ENCODE measurements around the gene DCLK1. TPM values are rescaled to one million over a fixed set of nuclear protein-coding genes. Genes with fewer than 3 reads are reported as not detected.
A peak's percentile ranks its signal among the peaks of the same experiment; 100 is the strongest.

Gene DCLK1
- total RNA-seq, 4 donors from 2014 or later, result 20.5 to 40.1 (median 28.7) TPM

GRCh38 chr13:35923347-35923746, 207.8 kb downstream of the DCLK1 start:
- H3K27ac ChIP-seq (replicated peaks in 1 of 4), result no peak overlapping the region
- WGBS, result 75% methylated on average over 3 of the region's 3 CpGs
- TF ChIP-seq POLR2AphosphoS5 (IDR thresholded peaks at IDR 0.05), result no peak
- TF ChIP-seq EP300 (IDR thresholded peaks at IDR 0.05), result no peak
- TF ChIP-seq POLR2A (IDR thresholded peaks at IDR 0.05; ENCODE audit: low read depth), result no peak
- TF ChIP-seq CTCF (IDR thresholded peaks at IDR 0.05), result no peak
- no peaks in the 10 kb centered on the region for H3K9me3 ChIP-seq
- H3K4me1 ChIP-seq, result peaks cover 5 to 27% (median 19%) of the 10 kb centered on the region in 4 donors
- H3K27me3 ChIP-seq, result no peaks in the 10 kb centered on the region
- intact Hi-C loops (cut with DNase I), result no loop called here
- H3K36me3 ChIP-seq, result no peaks in the 10 kb centered on the region
- no peak overlapping the region for H3K4me3 ChIP-seq
- DNase-seq (ENCODE audit: extremely low spot score), result no peak

- no peak for TF ChIP-seq CTCF (IDR thresholded peaks at IDR 0.05)
- no peak for TF ChIP-seq POLR2A (IDR thresholded peaks at IDR 0.05; ENCODE audit: low read depth)
- intact Hi-C loops (cut with DNase I), result no loop called here
- Histone ChIP-seq H3K4me1 (peaks cover 0 to 4% (median under 1%) of the 10 kb centered on the region in 4 donors), H3K36me3 (no peaks in the 10 kb centered on the region), H3K27ac (replicated peaks in 1 of 4) (no peak overlapping the region), H3K9me3 (no peaks in the 10 kb centered on the region), H3K4me3 (no peak overlapping the region), H3K27me3 (no peaks in the 10 kb centered on the region)
- no peak for DNase-seq (ENCODE audit: extremely low spot score)
- 88% methylated on average over 7 of the region's 7 CpGs for WGBS
Observed at GRCh38 chr13:35920816-35921215, 210.4 kb downstream of the DCLK1 start.

GRCh38 chr13:35917942-35918645, 213.1 kb downstream of the DCLK1 start:
- 72% methylated on average over 8 of the region's 8 CpGs for whole genome bisulfite sequencing
- Histone ChIP-seq H3K9me3 (no peaks in the 10 kb centered on the region), H3K4me3 (peak overlapping the region in 1 of 4 donors; percentile 6), H3K4me1 (peaks cover 0 to 4% (median 0%) of the 10 kb centered on the region in 4 donors), H3K36me3 (no peaks in the 10 kb centered on the region), H3K27ac (replicated peaks in 1 of 4) (peak overlapping the region in 1 of 4 donors; percentile 20), H3K27me3 (no peaks in the 10 kb centered on the region)
- intact Hi-C loops (cut with DNase I), result no loop called here
- no peak for DNase-seq (ENCODE audit: extremely low spot score)
- no peak for TF ChIP-seq POLR2AphosphoS5 (IDR thresholded peaks at IDR 0.05)
- no peak for TF ChIP-seq CTCF (IDR thresholded peaks at IDR 0.05)
- no peak for TF ChIP-seq EP300 (IDR thresholded peaks at IDR 0.05)
- TF ChIP-seq POLR2A (IDR thresholded peaks at IDR 0.05; ENCODE audit: low read depth), result no peak

- peaks cover 0 to 4% (median 0%) of the 10 kb centered on the region in 4 donors for H3K4me1 ChIP-seq
- H3K27ac ChIP-seq (replicated peaks in 1 of 4), result no peak overlapping the region
- no peaks in the 10 kb centered on the region for H3K27me3 ChIP-seq
- DNase-seq (ENCODE audit: extremely low spot score), result no peak
- peak overlapping the region in 1 of 4 donors; percentile 6 for H3K4me3 ChIP-seq
- H3K9me3 ChIP-seq, result no peaks in the 10 kb centered on the region
- H3K36me3 ChIP-seq, result no peaks in the 10 kb centered on the region
- no peak for TF ChIP-seq POLR2AphosphoS5 (IDR thresholded peaks at IDR 0.05)
- TF ChIP-seq CTCF (IDR thresholded peaks at IDR 0.05), result no peak
- TF ChIP-seq EP300 (IDR thresholded peaks at IDR 0.05), result no peak
- intact Hi-C loops (cut with DNase I), result no loop called here
- 42% methylated on average over 13 of the region's 13 CpGs for WGBS
Observed at GRCh38 chr13:35917252-35917941, 213.8 kb downstream of the DCLK1 start.

Data from esophagus muscularis mucosa (tissue), 4 donors.